GM23338 (cell line): Measurements from ENCODE around the gene HCRTR2. TPM values are rescaled to one million over a fixed set of nuclear protein-coding genes. Genes with fewer than 3 reads are reported as not detected.

Experiments
- ATAC-seq: fragments of 200-7000 bp; cut with Tn5 transposase; 3 replicates; pipeline ENCODE4 v1.9.1; 2020
- DNase-seq: peaks from one replicate; pipeline ENCODE4 v3.0.0-alpha.2; 2015; ENCODE audit warnings: low spot score
- H2AFZ ChIP-seq: fragments of 200-600 bp; sonication (generic); 2 replicates; pipeline ENCODE4 v1.8.0; 2016; ENCODE audit warnings: antibody characterized with exemption, mild to moderate bottlenecking, moderate library complexity
- H3F3A ChIP-seq: fragments of 200-600 bp; sonication (generic); replicated peaks from 2 replicates; pipeline ENCODE4 v1.8.0; 2017; ENCODE audit warnings: antibody characterized with exemption, mixed run types, low read depth
- H3K27ac ChIP-seq: fragments of 200-600 bp; sonication (generic); 2 replicates; pipeline ENCODE4 v1.6.1; 2016; ENCODE audit warnings: low read depth
- H3K27me3 ChIP-seq: fragments of 200-600 bp; sonication (generic); 2 replicates; pipeline ENCODE4 v1.8.0; 2016; ENCODE audit warnings: mild to moderate bottlenecking, mixed run types, moderate library complexity; ENCODE audit not compliant: insufficient read depth
- H3K36me3 ChIP-seq: fragments of 200-600 bp; sonication (generic); 2 replicates; pipeline ENCODE4 v1.8.0; 2016; ENCODE audit warnings: mild to moderate bottlenecking; ENCODE audit not compliant: insufficient read depth
- H3K4me1 ChIP-seq: fragments of 200-600 bp; sonication (generic); 2 replicates; pipeline ENCODE4 v1.8.0; 2016; ENCODE audit warnings: mild to moderate bottlenecking, moderate library complexity; ENCODE audit not compliant: insufficient read depth
- H3K4me2 ChIP-seq: fragments of 200-600 bp; sonication (generic); 2 replicates; pipeline ENCODE4 v1.7.1; 2017; ENCODE audit warnings: mixed run types
- H3K4me3 ChIP-seq: fragments of 200-600 bp; sonication (generic); 2 replicates; pipeline ENCODE4 v1.6.1; 2016; ENCODE audit warnings: mixed run types
- H3K79me2 ChIP-seq: fragments of 200-600 bp; sonication (generic); replicated peaks from 2 replicates; pipeline ENCODE4 v1.8.0; 2017; ENCODE audit warnings: mild to moderate bottlenecking; ENCODE audit not compliant: insufficient read depth
- H3K9me2 ChIP-seq: fragments of 200-600 bp; sonication (generic); 2 replicates; pipeline ENCODE4 v1.8.0; 2017; ENCODE audit not compliant: insufficient read depth
- H4K20me1 ChIP-seq: fragments of 200-600 bp; sonication (generic); replicated peaks from 2 replicates; pipeline ENCODE4 v1.8.0; 2017; ENCODE audit warnings: mild to moderate bottlenecking; ENCODE audit not compliant: insufficient read depth
- H3K27ac Mint-ChIP-seq: 2 replicates; pipeline ENCODE4 v1.8.0; 2020; ENCODE audit warnings: inconsistent platforms, mild to moderate bottlenecking, moderate library complexity, mixed read lengths
- H3K27me3 Mint-ChIP-seq: 3 replicates; pipeline ENCODE4 v1.8.0; 2022; ENCODE audit warnings: low read depth, mild to moderate bottlenecking, moderate library complexity, mixed read lengths, inconsistent platforms; ENCODE audit not compliant: insufficient read depth, poor library complexity
- H3K36me3 Mint-ChIP-seq: 3 replicates; pipeline ENCODE4 v1.8.0; 2021; ENCODE audit warnings: low read depth, mild to moderate bottlenecking, inconsistent platforms, moderate library complexity, mixed read lengths
- H3K4me1 Mint-ChIP-seq: 3 replicates; pipeline ENCODE4 v1.8.0; 2020; ENCODE audit warnings: mild to moderate bottlenecking, inconsistent platforms, mixed read lengths
- H3K4me3 Mint-ChIP-seq: 3 replicates; pipeline ENCODE4 v1.8.0; 2021; ENCODE audit warnings: moderate library complexity, mild to moderate bottlenecking, inconsistent platforms, mixed read lengths
- H3K9me3 Mint-ChIP-seq: 3 replicates; pipeline ENCODE4 v1.8.0; 2020; ENCODE audit warnings: moderate library complexity, mild to moderate bottlenecking, inconsistent platforms, mixed read lengths
- JUNB ChIP-seq: IDR thresholded peaks from one replicate; pipeline ENCODE4 v1.6.1; 2016; ENCODE audit warnings: antibody characterized with exemption; ENCODE audit not compliant: unreplicated experiment
- NANOG ChIP-seq: IDR thresholded peaks from 2 replicates; pipeline ENCODE4 v1.6.1; 2016; ENCODE audit warnings: antibody characterized with exemption, borderline replicate concordance
- POLR2AphosphoS5 ChIP-seq: IDR thresholded peaks from 2 replicates; pipeline ENCODE4 v1.6.1; 2016; ENCODE audit warnings: antibody characterized with exemption, low read depth
- STAT1 ChIP-seq: IDR thresholded peaks from one replicate; pipeline ENCODE4 v1.6.1; 2016; ENCODE audit warnings: antibody characterized with exemption; ENCODE audit not compliant: unreplicated experiment
- ZNF114 ChIP-seq: fragments of 250-450 bp; sonication (Bioruptor Pico); IDR thresholded peaks from 2 replicates; pipeline ENCODE4 v1.5.0; 2020; ENCODE audit warnings: mild to moderate bottlenecking, moderate library complexity
- ZNF331 ChIP-seq: fragments of 250-450 bp; sonication (Bioruptor Pico); IDR thresholded peaks from 2 replicates; pipeline ENCODE4 v1.5.0; 2020; ENCODE audit warnings: low read depth, mild to moderate bottlenecking, moderate library complexity
- ZNF462 ChIP-seq: fragments of 250-450 bp; sonication (Bioruptor Pico); IDR thresholded peaks from 2 replicates; pipeline ENCODE4 v1.5.0; 2020; ENCODE audit warnings: mild to moderate bottlenecking, moderate library complexity
- polyA plus RNA-seq: library from polyadenylated mRNA; unstranded; fragments of >200 nt; fragmentation: Nextera tagmentation; extraction: Ambion mirVana; gene quantifications from 2 replicates; pipeline ENCODE4 v1.2.1, GENCODE V29; 2016
- total RNA-seq: library from RNA; depleted of rRNA; stranded (reverse); fragments of >200 nt; shearing (Covaris generic); gene quantifications from 2 replicates; pipeline ENCODE4 v1.2.3, GENCODE V29; 2014
- TF ChIP-seq, protein P1 (sequence below), 2 experiments: fragments of 200-600 bp in 1 of 2; sonication (generic) in 1 of 2; conservative IDR thresholded peaks; 2 replicates each; pipeline versions ENCODE4 v1.5.1 to v1.6.1; 2016 to 2017; ENCODE audit warnings: antibody characterized with exemption in 2 of 2, low read depth in 2 of 2, mild to moderate bottlenecking in 2 of 2, moderate library complexity in 1 of 2

Gene HCRTR2
- total and polyA plus RNA-seq, 2 experiments from 2014 or later, result 0.15 TPM; not detected in 1

DNA sequence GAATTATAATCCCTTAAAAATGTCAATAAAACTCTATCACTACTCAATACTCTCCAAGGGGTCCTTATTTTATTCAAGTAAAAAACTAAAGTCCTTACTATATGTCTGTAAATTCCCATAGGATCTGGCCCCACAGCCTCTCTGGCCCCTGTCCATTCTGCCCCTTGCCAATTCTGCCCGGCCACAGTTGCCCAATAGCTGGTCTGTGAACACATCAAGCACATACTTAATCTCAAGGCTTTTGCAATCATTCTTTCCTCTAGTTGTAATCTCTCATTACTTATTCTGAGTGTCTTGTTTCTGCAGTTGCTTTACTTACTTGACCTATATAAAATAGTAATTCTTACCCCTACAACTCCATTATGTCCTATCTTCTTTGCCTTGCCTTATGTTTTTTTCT is 130.4 kb downstream of the HCRTR2 start:
- Histone ChIP-seq H3K4me2 (no peak overlapping the region), H3K36me3 (no peaks in the 10 kb centered on the region), H3K27me3 (no peaks in the 10 kb centered on the region), H3K4me1 (no peaks in the 10 kb centered on the region), H3K9me2 (no peaks in the 10 kb centered on the region), H3K4me3 (no peak overlapping the region), H3K27ac (no peak overlapping the region), H3F3A (no peaks in the 10 kb centered on the region), H3K79me2 (no peaks in the 10 kb centered on the region), H4K20me1 (no peaks in the 10 kb centered on the region), H2AFZ (no peak overlapping the region)
- H3K9me3 Mint-ChIP-seq, result no peaks in the 10 kb centered on the region
- H3K27ac Mint-ChIP-seq, result no peak overlapping the region
- H3K4me3 Mint-ChIP-seq, result no peak overlapping the region
- no peaks in the 10 kb centered on the region for H3K27me3 Mint-ChIP-seq
- H3K36me3 Mint-ChIP-seq, result no peaks in the 10 kb centered on the region
- no peak for DNase-seq
- no peaks in the 10 kb centered on the region for H3K4me1 Mint-ChIP-seq
- no peak for ATAC-seq
- TF ChIP-seq STAT1 (no peak), POLR2AphosphoS5 (no peak), ZNF462 (CRISPR knock-in tag) (no peak), ZNF114 (no peak), JUNB (no peak), NANOG (no peak), ZNF331 (no peak)
- TF ChIP-seq, protein P1, sequence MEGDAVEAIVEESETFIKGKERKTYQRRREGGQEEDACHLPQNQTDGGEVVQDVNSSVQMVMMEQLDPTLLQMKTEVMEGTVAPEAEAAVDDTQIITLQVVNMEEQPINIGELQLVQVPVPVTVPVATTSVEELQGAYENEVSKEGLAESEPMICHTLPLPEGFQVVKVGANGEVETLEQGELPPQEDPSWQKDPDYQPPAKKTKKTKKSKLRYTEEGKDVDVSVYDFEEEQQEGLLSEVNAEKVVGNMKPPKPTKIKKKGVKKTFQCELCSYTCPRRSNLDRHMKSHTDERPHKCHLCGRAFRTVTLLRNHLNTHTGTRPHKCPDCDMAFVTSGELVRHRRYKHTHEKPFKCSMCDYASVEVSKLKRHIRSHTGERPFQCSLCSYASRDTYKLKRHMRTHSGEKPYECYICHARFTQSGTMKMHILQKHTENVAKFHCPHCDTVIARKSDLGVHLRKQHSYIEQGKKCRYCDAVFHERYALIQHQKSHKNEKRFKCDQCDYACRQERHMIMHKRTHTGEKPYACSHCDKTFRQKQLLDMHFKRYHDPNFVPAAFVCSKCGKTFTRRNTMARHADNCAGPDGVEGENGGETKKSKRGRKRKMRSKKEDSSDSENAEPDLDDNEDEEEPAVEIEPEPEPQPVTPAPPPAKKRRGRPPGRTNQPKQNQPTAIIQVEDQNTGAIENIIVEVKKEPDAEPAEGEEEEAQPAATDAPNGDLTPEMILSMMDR (conservative IDR thresholded peaks at IDR 0.05; ENCODE audit: low read depth in 2 of 2), result no peak
